Ureter (tissue), 1 donor: ENCODE measurements around the gene TPRKB. TPM values are rescaled to one million over a fixed set of nuclear protein-coding genes. Genes with fewer than 3 reads are reported as not detected.
"Not testable (repeated sequence)": the region's sequence is repeated elsewhere in the genome, so short reads cannot be mapped to it uniquely, and the experiment has no call there.

Experiments
- DNase-seq: peaks from one replicate; pipeline ENCODE4 v3.0.0-alpha.2; 2020; ENCODE audit warnings: low spot score
- total RNA-seq: library from RNA; stranded (reverse); gene quantifications from one replicate; pipeline ENCODE4 v1.2.4, GENCODE V29; 2023
- donor health status: DM: yes; HTN: yes; CAD: no.

Gene TPRKB
- total RNA-seq, 1 donor from 2014 or later: 28.1 TPM

GRCh38 chr2:73700131-73700611, 37.0 kb downstream of the TPRKB start:
- DNase-seq: peak; percentile 68

- no peak for DNase-seq
These were observed 37.7 kb downstream of the TPRKB start for GRCh38 chr2:73699437-73699836.

GRCh38 chr2:73698101-73698500, 39.0 kb downstream of the TPRKB start:
- no peak for DNase-seq

- DNase-seq: no peak
These were observed 39.5 kb downstream of the TPRKB start for GRCh38 chr2:73697606-73698005.

GRCh38 chr2:73696985-73697384, 40.2 kb downstream of the TPRKB start:
- DNase-seq: not testable (repeated sequence)

GRCh38 chr2:73696521-73696920, 40.6 kb downstream of the TPRKB start:
- not testable (repeated sequence) for DNase-seq

GRCh38 chr2:73690372-73691088, 46.6 kb downstream of the TPRKB start:
- DNase-seq: not testable (repeated sequence)

- not testable (repeated sequence) for DNase-seq
These were observed 48.7 kb downstream of the TPRKB start for GRCh38 chr2:73688494-73688893.

- no peak for DNase-seq
These were observed 51.2 kb downstream of the TPRKB start for GRCh38 chr2:73685764-73686438.

GRCh38 chr2:73684905-73685304, 52.2 kb downstream of the TPRKB start:
- not testable (repeated sequence) for DNase-seq

- DNase-seq: not testable (repeated sequence)
These were observed 52.8 kb downstream of the TPRKB start for GRCh38 chr2:73684325-73684724.

- DNase-seq: not testable (repeated sequence)
These were observed 57.1 kb downstream of the TPRKB start for GRCh38 chr2:73679951-73680571.

Other genes starting within 250 kb of the TPRKB start
- not detected for gene NAT8, start 94.9 kb downstream of the TPRKB start, total RNA-seq
- gene DUSP11, start 42.8 kb upstream of the TPRKB start, total RNA-seq: 25.7 TPM
- gene C2orf78, start 46.8 kb upstream of the TPRKB start, total RNA-seq: not detected
- 46.0 TPM for gene STAMBP, start 91.6 kb upstream of the TPRKB start, total RNA-seq
- gene ACTG2, start 155.7 kb upstream of the TPRKB start, total RNA-seq: 918 TPM
- gene DGUOK, start 189.5 kb upstream of the TPRKB start, total RNA-seq: 63.3 TPM
- gene TET3, start 247.6 kb upstream of the TPRKB start, total RNA-seq: 28.7 TPM